OCI-LY3 (cell line): ENCODE results near the gene ZNF618.

Experiments used
- EZH2phosphoT487 ChIP-seq: fragments of 200-600 bp; shearing (Covaris generic); IDR thresholded peaks from 2 replicates; pipeline ENCODE4 v1.6.1; 2018; ENCODE audit warnings: antibody characterized with exemption, mixed run types, low read depth
- TF ChIP-seq, protein P1 (sequence below): fragments of 200-600, 300-600 bp; sonication (generic); IDR thresholded peaks from 2 replicates; pipeline ENCODE4 v1.5.1; 2014; ENCODE audit warnings: antibody characterized with exemption, low read length, low read depth

DNA sequence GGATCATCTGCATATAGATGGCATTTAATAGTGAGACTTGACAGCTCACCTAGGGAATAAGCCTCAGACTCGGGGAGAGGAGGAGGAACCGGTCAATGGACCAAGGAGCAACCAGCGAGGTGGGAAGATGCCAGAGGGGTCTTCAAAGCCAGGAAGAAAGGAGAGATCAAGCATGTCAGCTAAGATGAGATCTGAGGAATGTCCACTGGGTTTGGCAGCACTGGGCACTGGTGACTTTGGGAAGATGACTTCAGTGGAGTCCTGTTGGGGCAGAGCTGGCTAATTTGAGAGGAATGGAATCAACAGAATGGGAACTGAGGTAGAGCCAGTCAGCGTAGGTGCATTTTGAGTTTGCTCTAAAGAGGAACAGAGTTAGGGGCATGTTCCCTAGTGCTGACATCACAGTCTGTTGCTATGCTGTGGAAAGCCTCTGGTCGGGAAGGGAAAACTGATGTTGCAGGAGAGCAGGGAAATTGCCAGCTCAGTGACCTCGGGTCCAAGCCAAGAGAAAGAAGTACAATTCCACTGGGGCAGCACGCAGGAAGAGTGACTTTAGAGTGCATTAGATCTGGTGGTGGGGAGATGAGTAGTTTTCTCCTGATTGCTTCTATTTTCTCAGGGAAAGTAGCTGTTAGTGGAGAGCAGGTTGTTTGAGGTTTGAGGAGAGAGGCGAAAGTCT, 56.9 kb downstream of the ZNF618 start:
- TF ChIP-seq, protein P1, sequence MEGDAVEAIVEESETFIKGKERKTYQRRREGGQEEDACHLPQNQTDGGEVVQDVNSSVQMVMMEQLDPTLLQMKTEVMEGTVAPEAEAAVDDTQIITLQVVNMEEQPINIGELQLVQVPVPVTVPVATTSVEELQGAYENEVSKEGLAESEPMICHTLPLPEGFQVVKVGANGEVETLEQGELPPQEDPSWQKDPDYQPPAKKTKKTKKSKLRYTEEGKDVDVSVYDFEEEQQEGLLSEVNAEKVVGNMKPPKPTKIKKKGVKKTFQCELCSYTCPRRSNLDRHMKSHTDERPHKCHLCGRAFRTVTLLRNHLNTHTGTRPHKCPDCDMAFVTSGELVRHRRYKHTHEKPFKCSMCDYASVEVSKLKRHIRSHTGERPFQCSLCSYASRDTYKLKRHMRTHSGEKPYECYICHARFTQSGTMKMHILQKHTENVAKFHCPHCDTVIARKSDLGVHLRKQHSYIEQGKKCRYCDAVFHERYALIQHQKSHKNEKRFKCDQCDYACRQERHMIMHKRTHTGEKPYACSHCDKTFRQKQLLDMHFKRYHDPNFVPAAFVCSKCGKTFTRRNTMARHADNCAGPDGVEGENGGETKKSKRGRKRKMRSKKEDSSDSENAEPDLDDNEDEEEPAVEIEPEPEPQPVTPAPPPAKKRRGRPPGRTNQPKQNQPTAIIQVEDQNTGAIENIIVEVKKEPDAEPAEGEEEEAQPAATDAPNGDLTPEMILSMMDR, result no peak
- TF ChIP-seq EZH2phosphoT487, result no peak
